ENCODE results near the gene LTC4S. TPM values are rescaled to one million over a fixed set of nuclear protein-coding genes. Genes with fewer than 3 reads are reported as not detected.

LTC4S gene
- total RNA-seq, 1 experiment from 2014 or later, result 2.6 TPM

GRCh38 chr5:179777909-179778308 is 15.9 kb upstream of the LTC4S start:
- no peaks in the 10 kb centered on the region for H3K27me3 Mint-ChIP-seq (ENCODE audit: low read depth)
- ATAC-seq, result no peak
- POLR2A ChIA-PET, result no interaction called here
- no peaks in the 10 kb centered on the region for H3K4me1 Mint-ChIP-seq
- CTCF ChIA-PET, result interaction anchor here (0.6 to 0.8 kb wide), 2 partner anchors 15 to 18 kb away, joined by 3 read pairs; no protein-coding TSS in a partner anchor
- TF ChIP-seq ZNF121 (CRISPR knock-in tag; IDR thresholded peaks at IDR 0.05), result no peak
- no peak overlapping the region for H3K27ac Mint-ChIP-seq
- H3K9me3 Mint-ChIP-seq, result no peaks in the 10 kb centered on the region
- no peak overlapping the region for H3K4me3 Mint-ChIP-seq
- DNase-seq (ENCODE audit: low spot score), result no peak
- peaks cover 37% of the 10 kb centered on the region for H3K36me3 Mint-ChIP-seq

GRCh38 chr5:179778591-179778990 is 15.2 kb upstream of the LTC4S start:
- H3K27me3 Mint-ChIP-seq (ENCODE audit: low read depth), result no peaks in the 10 kb centered on the region
- ChIA-PET CTCF (no interaction called here), POLR2A (no interaction called here)
- peaks cover 30% of the 10 kb centered on the region for H3K36me3 Mint-ChIP-seq
- no peak overlapping the region for H3K27ac Mint-ChIP-seq
- TF ChIP-seq E2F1 (CRISPR knock-in tag; IDR thresholded peaks at IDR 0.05) (no peak), ATF1 (CRISPR knock-in tag; IDR thresholded peaks at IDR 0.05) (no peak)
- DNase-seq (ENCODE audit: low spot score) (no peak), ATAC-seq (no peak)
- H3K9me3 Mint-ChIP-seq, result no peaks in the 10 kb centered on the region
- H3K4me3 Mint-ChIP-seq, result no peak overlapping the region
- no peaks in the 10 kb centered on the region for H3K4me1 Mint-ChIP-seq

- Mint-ChIP-seq H3K9me3 (no peaks in the 10 kb centered on the region), H3K36me3 (peaks cover 27% of the 10 kb centered on the region), H3K4me1 (no peaks in the 10 kb centered on the region), H3K27ac (no peak overlapping the region), H3K4me3 (no peak overlapping the region), H3K27me3 (ENCODE audit: low read depth) (no peaks in the 10 kb centered on the region)
- ChIA-PET POLR2A (no interaction called here), CTCF (interaction anchor here (0.7 to 2.2 kb wide), 4 partner anchors 11 to 100 kb away, joined by 4 to 8 read pairs (median 6); no protein-coding TSS in a partner anchor)
- TF ChIP-seq ZNF138 (CRISPR knock-in tag; conservative IDR thresholded peaks at IDR 0.05) (no peak), STAT6 (CRISPR knock-in tag; conservative IDR thresholded peaks at IDR 0.05; ENCODE audit: low read depth) (no peak), ATF3 (CRISPR knock-in tag; conservative IDR thresholded peaks at IDR 0.05) (no peak), SP1 (CRISPR knock-in tag; conservative IDR thresholded peaks at IDR 0.05) (no peak), CREM (CRISPR knock-in tag; IDR thresholded peaks at IDR 0.05) (no peak), ZNF671 (CRISPR knock-in tag; IDR thresholded peaks at IDR 0.05) (no peak), CREB1 (CRISPR knock-in tag; IDR thresholded peaks at IDR 0.05) (no peak), ESRRA (CRISPR knock-in tag; IDR thresholded peaks at IDR 0.05; ENCODE audit: borderline replicate concordance) (no peak)
- ATAC-seq (no peak), DNase-seq (ENCODE audit: low spot score) (no peak)
Measured at GRCh38 chr5:179779826-179780225, 14.0 kb upstream of the LTC4S start.

- no peak for ATAC-seq
- CTCF ChIA-PET, result interaction anchor here (1.0 to 2.2 kb wide), 3 partner anchors 12 to 17 kb away, joined by 6 to 8 read pairs (median 7); no protein-coding TSS in a partner anchor
- TF ChIP-seq EMX1 (CRISPR knock-in tag; IDR thresholded peaks at IDR 0.05) (no peak), ESRRA (CRISPR knock-in tag; IDR thresholded peaks at IDR 0.05; ENCODE audit: borderline replicate concordance) (no peak), ARID4B (CRISPR knock-in tag; IDR thresholded peaks at IDR 0.05; ENCODE audit: borderline replicate concordance) (no peak), NR3C1 (CRISPR knock-in tag; conservative IDR thresholded peaks at IDR 0.05; ENCODE audit: low read depth) (no peak), TP53 (CRISPR knock-in tag; IDR thresholded peaks at IDR 0.05) (no peak), GRHL2 (CRISPR knock-in tag; IDR thresholded peaks at IDR 0.05; ENCODE audit: insufficient replicate concordance, severe bottlenecking) (no peak), TCF7 (CRISPR knock-in tag; IDR thresholded peaks at IDR 0.05; ENCODE audit: low read depth) (no peak), OVOL2 (CRISPR knock-in tag; IDR thresholded peaks at IDR 0.05; ENCODE audit: borderline replicate concordance) (no peak), IRF1 (CRISPR knock-in tag; IDR thresholded peaks at IDR 0.05) (no peak)
Measured at GRCh38 chr5:179780362-179780761, 13.4 kb upstream of the LTC4S start.

More at GRCh38 chr5:179780362-179780761, 13.4 kb upstream of the LTC4S start:
- Mint-ChIP-seq H3K4me3 (no peak overlapping the region), H3K36me3 (peaks cover 27% of the 10 kb centered on the region), H3K27me3 (ENCODE audit: low read depth) (no peaks in the 10 kb centered on the region), H3K9me3 (peaks cover 2% of the 10 kb centered on the region; the same call in 1 of the 2 replicates), H3K4me1 (no peaks in the 10 kb centered on the region), H3K27ac (no peak overlapping the region)
- POLR2A ChIA-PET, result no interaction called here
- no peak for DNase-seq (ENCODE audit: low spot score)
